Posterior vena cava (tissue), 2 donors: ENCODE results near the gene CCDC47. TPM values are rescaled to one million over a fixed set of nuclear protein-coding genes. Genes with fewer than 3 reads are reported as not detected.

Experiments
- DNase-seq: peaks from one replicate; pipeline ENCODE4 v3.0.0-alpha.2; 2020; ENCODE audit warnings: low spot score
- intact Hi-C, 2 donors: fragments of 100-400 bp; cut with DNase I; formaldehyde crosslinking; loops; one replicate each; pipeline versions ENCODE4 v1.14.1 to v1.14.2; 2022 to 2023
- total RNA-seq, 2 donors: library from RNA; stranded (reverse); fragmentation: NEBNext Ultra II Directional; extraction: Animal tissue kit (Norgen Biotek cat#: 25700); gene quantifications; one replicate each; pipeline ENCODE4 v1.2.1, GENCODE V29; 2021
- donor health status: DM: yes; HTN: yes; CAD: no.
- donor health status: DM: yes; HTN: yes; CAD: no.

The CCDC47 gene
- total RNA-seq, 2 donors from 2014 or later: 52.5 to 58.5 TPM

- intact Hi-C loops: loop anchor here in 1 of 2 donors (10.0 kb wide), 1 partner anchor 62 kb away; no protein-coding TSS in a partner anchor
- DNase-seq: no peak
These were observed 70.7 kb downstream of the CCDC47 start for GRCh38 chr17:63702721-63703015.

GRCh38 chr17:63701868-63702720 lies 71.3 kb downstream of the CCDC47 start:
- intact Hi-C loops: loop anchor here in 1 of 2 donors (10.0 kb wide), 1 partner anchor 63 kb away; no protein-coding TSS in a partner anchor
- no peak for DNase-seq

GRCh38 chr17:63701456-63701820 lies 72.0 kb downstream of the CCDC47 start:
- no peak for DNase-seq
- intact Hi-C loops: loop anchor here in 1 of 2 donors (10.0 kb wide), 1 partner anchor 63 kb away; no protein-coding TSS in a partner anchor

GRCh38 chr17:63700528-63701455 lies 72.6 kb downstream of the CCDC47 start:
- DNase-seq: peak; percentile 94
- intact Hi-C loops: loop anchor here in 1 of 2 donors (10.0 kb wide), 1 partner anchor 64 kb away; no protein-coding TSS in a partner anchor

GRCh38 chr17:63699638-63700527 lies 73.5 kb downstream of the CCDC47 start, which contains the start of gene LIMD2:
TSS of gene LIMD2 (minus strand) at chr17:63700125. CDS start at chr17:63699298, 827 bp downstream.
- DNase-seq: peak; percentile 87
- intact Hi-C loops: loop anchor here in 1 of 2 donors (10.0 kb wide), 1 partner anchor 65 kb away; no protein-coding TSS in a partner anchor

GRCh38 chr17:63698886-63699637 lies 74.3 kb downstream of the CCDC47 start:
- peak; percentile 91 for DNase-seq
- intact Hi-C loops: no loop called here

GRCh38 chr17:63698381-63698885 lies 75.0 kb downstream of the CCDC47 start:
- intact Hi-C loops: no loop called here
- no peak for DNase-seq

- DNase-seq: no peak
- intact Hi-C loops: no loop called here
These were observed 75.8 kb downstream of the CCDC47 start for GRCh38 chr17:63697341-63698286.

GRCh38 chr17:63696381-63696961 lies 76.9 kb downstream of the CCDC47 start:
- intact Hi-C loops: no loop called here
- no peak for DNase-seq

GRCh38 chr17:63695889-63696288 lies 77.5 kb downstream of the CCDC47 start:
- DNase-seq: no peak
- intact Hi-C loops: no loop called here

Other genes with a start within 250 kb of the CCDC47 start
- gene DCAF7, start 223.1 kb downstream of the CCDC47 start, total RNA-seq: 10 to 100 TPM; 48.4 to 48.6 TPM
- 10 to 100 TPM; 11.6 to 14.3 TPM for gene TACO1, start 172.7 kb downstream of the CCDC47 start, total RNA-seq
- gene MAP3K3, start 151.2 kb downstream of the CCDC47 start, total RNA-seq: 10 to 100 TPM; 38.5 to 39.8 TPM
- 10 to 100 TPM in 1 of 2 donors, 1 to 10 TPM in 1; 9.6 to 13.0 TPM for gene LIMD2, start 73.5 kb downstream of the CCDC47 start, total RNA-seq
- 10 to 100 TPM; 27.5 to 30.8 TPM for gene STRADA, start 31.8 kb downstream of the CCDC47 start, total RNA-seq
- gene DDX42, start 573 bp upstream of the CCDC47 start, total RNA-seq: 10 to 100 TPM; 80.9 to 89.7 TPM
- gene PSMC5, start 53.8 kb upstream of the CCDC47 start, total RNA-seq: 100 to 1,000 TPM in 1 of 2 donors, 10 to 100 TPM in 1; 94.8 to 104 TPM
- 10 to 100 TPM; 25.2 to 26.0 TPM for gene FTSJ3, start 54.1 kb upstream of the CCDC47 start, total RNA-seq
- gene SMARCD2, start 69.1 kb upstream of the CCDC47 start, total RNA-seq: 10 to 100 TPM; 45.6 to 76.9 TPM
- not detected for gene CSH2, start 100.1 kb upstream of the CCDC47 start, total RNA-seq
- gene GH2, start 108.3 kb upstream of the CCDC47 start, total RNA-seq: not detected
- gene CSH1, start 123.0 kb upstream of the CCDC47 start, total RNA-seq: not detected
- gene CSHL1, start 137.7 kb upstream of the CCDC47 start, total RNA-seq: not detected
- gene GH1, start 145.2 kb upstream of the CCDC47 start, total RNA-seq: not detected
- gene CD79B, start 158.7 kb upstream of the CCDC47 start, total RNA-seq: 1 to 10 TPM; 5.1 to 5.5 TPM
- gene SCN4A, start 199.3 kb upstream of the CCDC47 start, total RNA-seq: 1 to 10 TPM in 1 of 2 donors, under 1 TPM in 1; 0.76 to 2.2 TPM
- under 1 TPM; 0.29 to 0.69 TPM for gene PRR29, start 224.8 kb upstream of the CCDC47 start, total RNA-seq
- 10 to 100 TPM; 26.7 to 36.4 TPM for gene ICAM2, start 247.0 kb upstream of the CCDC47 start, total RNA-seq